Caco-2 (cell line): Measurements from ENCODE around the gene STOX1. TPM values are rescaled to one million over a fixed set of nuclear protein-coding genes. Genes with fewer than 3 reads are reported as not detected.
"Not testable (repeated sequence)": the region's sequence is repeated elsewhere in the genome, so short reads cannot be mapped to it uniquely, and the experiment has no call there.

Experiments used
- BruUV-seq: library from RNA; stranded (reverse); fragments of 400-500 nt; replicated peaks from 2 replicates; lab custom pipeline; 2021; lab: Mats Ljungman, UMichigan
- CTCF ChIA-PET: fragments of 300-600 bp; sonication (Branson Sonifier 250); formaldehyde crosslinking; loops from one replicate; lab custom pipeline; 2022; ENCODE audit warnings: antibody characterized with exemption; lab: Charles Lee
- POLR2A ChIA-PET: fragments of 300-600 bp; sonication (Branson Sonifier 250); formaldehyde crosslinking; loops from one replicate; lab custom pipeline; 2022; ENCODE audit warnings: antibody characterized with exemption; lab: Charles Lee
- DNase-seq, 2 experiments: peaks; one replicate each; pipeline versions ENCODE4 v3.0.0 to v3.0.0-alpha.2; 2020 to 2022
- H3K27me3 ChIP-seq: replicated peaks from 2 replicates; pipeline ENCODE4 v1.6.0; 2011; ENCODE audit warnings: low read length; ENCODE audit not compliant: control insufficient read depth, insufficient read depth
- H3K36me3 ChIP-seq: 2 replicates; pipeline ENCODE4 v1.5.1; 2011; ENCODE audit warnings: low read length; ENCODE audit not compliant: control insufficient read depth, insufficient read depth
- H3K4me1 ChIP-seq: fragments of 250-450 bp; sonication (Bioruptor Pico); 2 replicates; pipeline ENCODE4 v1.5.1; 2020; ENCODE audit warnings: mild to moderate bottlenecking
- H3K4me3 ChIP-seq: 2 replicates; pipeline ENCODE4 v1.5.1; 2011; ENCODE audit warnings: low read depth, mild to moderate bottlenecking, control low read depth, low read length
- H3K9me3 ChIP-seq: fragments of 250-450 bp; sonication (Bioruptor Pico); 2 replicates; pipeline ENCODE4 v1.5.1; 2020; ENCODE audit warnings: mild to moderate bottlenecking, moderate library complexity
- H3K27ac Mint-ChIP-seq: one replicate; pipeline ENCODE4 v1.8.0; 2022; ENCODE audit warnings: mixed read lengths; ENCODE audit not compliant: unreplicated experiment
- H3K27me3 Mint-ChIP-seq: one replicate; pipeline ENCODE4 v1.8.0; 2022; ENCODE audit warnings: mixed read lengths; ENCODE audit not compliant: insufficient read depth, unreplicated experiment
- H3K36me3 Mint-ChIP-seq: one replicate; pipeline ENCODE4 v1.8.0; 2022; ENCODE audit warnings: mild to moderate bottlenecking, mixed read lengths; ENCODE audit not compliant: insufficient read depth, unreplicated experiment
- H3K4me1 Mint-ChIP-seq: one replicate; pipeline ENCODE4 v1.8.0; 2022; ENCODE audit warnings: low read depth, mixed read lengths; ENCODE audit not compliant: unreplicated experiment
- H3K4me3 Mint-ChIP-seq: one replicate; pipeline ENCODE4 v1.8.0; 2022; ENCODE audit warnings: mild to moderate bottlenecking, moderate library complexity, mixed read lengths; ENCODE audit not compliant: unreplicated experiment
- H3K9me3 Mint-ChIP-seq: one replicate; pipeline ENCODE4 v1.8.0; 2022; ENCODE audit warnings: mixed read lengths; ENCODE audit not compliant: unreplicated experiment
- CTCF ChIP-seq, 2 experiments: fragments of 200-600 bp in 1 of 2; IDR thresholded peaks; 1 replicate in 1 of 2; 2 replicates in 1 of 2; pipeline versions ENCODE4 v1.5.1 to v1.8.0; 2011 to 2022; ENCODE audit warnings: antibody characterized with exemption in 1 of 2, control low read depth in 1 of 2, inconsistent platforms in 1 of 2, low read depth in 1 of 2, low read length in 1 of 2, mild to moderate bottlenecking in 1 of 2, moderate library complexity in 1 of 2; ENCODE audit not compliant: insufficient read depth in 1 of 2, severe bottlenecking in 1 of 2, unreplicated experiment in 1 of 2
- intact Hi-C: fragments of 100-400 bp; cut with micrococcal nuclease; formaldehyde crosslinking; loops from one replicate; pipeline ENCODE4 v1.10.0; 2022; ENCODE audit not compliant: unreplicated experiment
- total RNA-seq: library from RNA; stranded (reverse); gene quantifications from 2 replicates; pipeline ENCODE4 v1.2.3, GENCODE V29; 2022

The STOX1 gene
- total RNA-seq, 1 experiment from 2014 or later, result 8.5 TPM

GRCh38 chr10:68831961-68832455 is 4.7 kb downstream of the STOX1 start:
- peaks cover 10% of the 10 kb centered on the region for H3K4me1 Mint-ChIP-seq
- BruUV-seq, result no TSS peak
- H3K9me3 Mint-ChIP-seq, result no peaks in the 10 kb centered on the region
- intact Hi-C loops, result no loop called here
- H3K27me3 ChIP-seq, result no peaks in the 10 kb centered on the region
- TF ChIP-seq CTCF (IDR thresholded peaks at IDR 0.05; ENCODE audit: insufficient read depth in 1 of 2, low read depth in 1 of 2, low read length in 1 of 2, severe bottlenecking in 1 of 2, unreplicated experiment in 1 of 2), result no peak
- peak; percentile 47 to 59 for DNase-seq
- CTCF ChIA-PET, result interaction anchor here (0.6 to 0.9 kb wide), 2 partner anchors 44 to 68 kb away, joined by 3 to 4 read pairs; no protein-coding TSS in a partner anchor
- no peak overlapping the region for H3K4me3 Mint-ChIP-seq
- H3K9me3 ChIP-seq, result no peaks in the 10 kb centered on the region
- no peaks in the 10 kb centered on the region for H3K27me3 Mint-ChIP-seq
- POLR2A ChIA-PET, result interaction anchor here (0.7 to 1.6 kb wide), 2 partner anchors 48 to 68 kb away, joined by 3 to 4 read pairs; partner anchors contain the start of gene DDX50
- peaks cover 2% of the 10 kb centered on the region for H3K36me3 Mint-ChIP-seq
- H3K27ac Mint-ChIP-seq, result no peak overlapping the region
- H3K36me3 ChIP-seq, result no peaks in the 10 kb centered on the region
- no peak overlapping the region for H3K4me3 ChIP-seq
- H3K4me1 ChIP-seq, result 0 out of 2 replicates have a peak, but pooled peaks cover 11% of the 10 kb centered on the region

- Histone ChIP-seq H3K4me3 (no peak overlapping the region), H3K9me3 (no peaks in the 10 kb centered on the region), H3K36me3 (no peaks in the 10 kb centered on the region), H3K27me3 (no peaks in the 10 kb centered on the region), H3K4me1 (0 out of 2 replicates have a peak, but pooled peaks cover 11% of the 10 kb centered on the region)
- peaks cover 10% of the 10 kb centered on the region for H3K4me1 Mint-ChIP-seq
- no peak for DNase-seq
- no peaks in the 10 kb centered on the region for H3K27me3 Mint-ChIP-seq
- no peak overlapping the region for H3K27ac Mint-ChIP-seq
- ChIA-PET CTCF (interaction anchor here (0.9 kb wide), 1 partner anchor 44 kb away, joined by 4 read pairs; no protein-coding TSS in a partner anchor), POLR2A (interaction anchor here (0.7 to 1.6 kb wide), 2 partner anchors 48 to 68 kb away, joined by 3 to 4 read pairs; partner anchors contain the start of gene DDX50)
- no peaks in the 10 kb centered on the region for H3K9me3 Mint-ChIP-seq
- no peak overlapping the region for H3K4me3 Mint-ChIP-seq
- no peaks in the 10 kb centered on the region for H3K36me3 Mint-ChIP-seq
- TF ChIP-seq CTCF (IDR thresholded peaks at IDR 0.05; ENCODE audit: insufficient read depth in 1 of 2, low read depth in 1 of 2, low read length in 1 of 2, severe bottlenecking in 1 of 2, unreplicated experiment in 1 of 2), result no peak
- intact Hi-C loops, result no loop called here
- no TSS peak for BruUV-seq
Measured at GRCh38 chr10:68832601-68833000, 5.3 kb downstream of the STOX1 start.

GRCh38 chr10:68837626-68838322 is 10.4 kb downstream of the STOX1 start:
- Mint-ChIP-seq H3K36me3 (no peaks in the 10 kb centered on the region), H3K27me3 (no peaks in the 10 kb centered on the region), H3K27ac (no peak overlapping the region), H3K4me1 (no peaks in the 10 kb centered on the region), H3K9me3 (no peaks in the 10 kb centered on the region), H3K4me3 (no peak overlapping the region)
- ChIA-PET POLR2A (interaction anchor here (0.5 kb wide), 1 partner anchor 9 kb away, joined by 10 read pairs; no protein-coding TSS in a partner anchor), CTCF (no interaction called here)
- no TSS peak for BruUV-seq
- H3K4me3 ChIP-seq, result no peak overlapping the region
- H3K9me3 ChIP-seq, result no peaks in the 10 kb centered on the region
- no peak for DNase-seq
- no peaks in the 10 kb centered on the region for H3K36me3 ChIP-seq
- intact Hi-C loops, result no loop called here
- no peak for TF ChIP-seq CTCF (IDR thresholded peaks at IDR 0.05; ENCODE audit: insufficient read depth in 1 of 2, low read depth in 1 of 2, low read length in 1 of 2, severe bottlenecking in 1 of 2, unreplicated experiment in 1 of 2)
- H3K27me3 ChIP-seq, result no peaks in the 10 kb centered on the region
- no peaks in the 10 kb centered on the region for H3K4me1 ChIP-seq

GRCh38 chr10:68840650-68841049 is 13.3 kb downstream of the STOX1 start:
- H3K27me3 Mint-ChIP-seq, intact Hi-C loops, H3K4me3 Mint-ChIP-seq, H3K4me3 ChIP-seq, H3K4me1 Mint-ChIP-seq, CTCF ChIA-PET, POLR2A ChIA-PET, DNase-seq, H3K27me3 ChIP-seq, BruUV-seq, H3K9me3 Mint-ChIP-seq, H3K4me1 ChIP-seq, H3K36me3 ChIP-seq, H3K9me3 ChIP-seq, H3K36me3 Mint-ChIP-seq, H3K27ac Mint-ChIP-seq: not testable (repeated sequence)
